Activated effector memory CD4-positive, alpha-beta T cell treated with anti-CD3 and anti-CD28 coated beads, Interleukin-2, amount 50 U/mL, for 16 hours (primary cell): ENCODE data around the gene SMTN.
A peak's percentile ranks its signal among the peaks of the same experiment; 100 is the strongest.
"Not testable (repeated sequence)": the region's sequence is repeated elsewhere in the genome, so short reads cannot be mapped to it uniquely, and the experiment has no call there.

Source experiments
- DNase-seq: peaks from one replicate; pipeline ENCODE4 v3.0.0-alpha.2; 2020

SMTN gene

GRCh38 chr22:31106001-31106571 is 25.0 kb downstream of the SMTN start:
- no peak for DNase-seq

GRCh38 chr22:31106731-31107177 is 25.6 kb downstream of the SMTN start:
- no peak for DNase-seq

- DNase-seq, result peak; percentile 95
Observed at GRCh38 chr22:31107178-31107893, 26.2 kb downstream of the SMTN start, which contains the start of gene SELENOM. TSS of gene SELENOM (minus strand) at chr22:31107568. CDS start at chr22:31107505, 63 bp downstream.

- DNase-seq, result no peak
Observed at GRCh38 chr22:31107894-31108218, 26.7 kb downstream of the SMTN start.

GRCh38 chr22:31112547-31113091 is 31.5 kb downstream of the SMTN start:
- not testable (repeated sequence) for DNase-seq

GRCh38 chr22:31118046-31118820 is 37.1 kb downstream of the SMTN start:
- DNase-seq, result no peak

- DNase-seq, result no peak
Observed at GRCh38 chr22:31119026-31119717, 38.1 kb downstream of the SMTN start.

- DNase-seq, result no peak
Observed at GRCh38 chr22:31120230-31120629, 39.1 kb downstream of the SMTN start.

- DNase-seq, result no peak
Observed at GRCh38 chr22:31120642-31121041, 39.5 kb downstream of the SMTN start.

GRCh38 chr22:31121403-31121802 is 40.3 kb downstream of the SMTN start:
- DNase-seq, result no peak

- DNase-seq, result no peak
Observed at GRCh38 chr22:31122196-31122531, 41.0 kb downstream of the SMTN start.

GRCh38 chr22:31122532-31123291 is 41.6 kb downstream of the SMTN start, which contains the start of gene INPP5J:
TSS of gene INPP5J (plus strand) at chr22:31122966. CDS start at chr22:31123015, 49 bp downstream.
- no peak for DNase-seq

GRCh38 chr22:31123292-31123602 is 42.1 kb downstream of the SMTN start:
- DNase-seq, result no peak

- DNase-seq, result no peak
Observed at GRCh38 chr22:31124290-31124689, 43.2 kb downstream of the SMTN start.

GRCh38 chr22:31124811-31125465 is 43.8 kb downstream of the SMTN start:
- DNase-seq, result no peak

GRCh38 chr22:31125521-31126117 is 44.5 kb downstream of the SMTN start:
- DNase-seq, result no peak

- DNase-seq, result no peak
Observed at GRCh38 chr22:31126128-31126868, 45.2 kb downstream of the SMTN start.

GRCh38 chr22:31126869-31127175 is 45.7 kb downstream of the SMTN start:
- no peak for DNase-seq

- no peak for DNase-seq
Observed at GRCh38 chr22:31127181-31127772, 46.2 kb downstream of the SMTN start.

- DNase-seq, result no peak
Observed at GRCh38 chr22:31128156-31128555, 47.0 kb downstream of the SMTN start.

- DNase-seq, result no peak
Observed at GRCh38 chr22:31130873-31131272, 49.8 kb downstream of the SMTN start.
